NCI-H226 (cell line): ENCODE data around the gene POLDIP3.
"Not testable (repeated sequence)": the region's sequence is repeated elsewhere in the genome, so short reads cannot be mapped to it uniquely, and the experiment has no call there.

Experiments
- DNase-seq: peaks from one replicate; pipeline ENCODE4 v3.0.0-alpha.2; 2015

POLDIP3 gene

GRCh38 chr22:42553475-42554361, 61.0 kb downstream of the POLDIP3 start, which contains the start of gene SERHL2:
Gene SERHL2 (plus strand): TSS chr22:42553956. CDS start chr22:42554021, 65 bp downstream.
- DNase-seq, result peak; percentile 36

- DNase-seq, result not testable (repeated sequence)
Measured at GRCh38 chr22:42552294-42552647, 62.4 kb downstream of the POLDIP3 start.

- DNase-seq, result no peak
Measured at GRCh38 chr22:42549331-42550060, 65.2 kb downstream of the POLDIP3 start.

- no peak for DNase-seq
Measured at GRCh38 chr22:42548597-42549330, 65.9 kb downstream of the POLDIP3 start.

GRCh38 chr22:42548126-42548525, 66.6 kb downstream of the POLDIP3 start:
- DNase-seq, result not testable (repeated sequence)

GRCh38 chr22:42547562-42547961, 67.1 kb downstream of the POLDIP3 start:
- no peak for DNase-seq

GRCh38 chr22:42544686-42545085, 70.0 kb downstream of the POLDIP3 start:
- peak; percentile 61 for DNase-seq

- DNase-seq, result peak; percentile 12
Measured at GRCh38 chr22:42539236-42539771, 75.4 kb downstream of the POLDIP3 start.

- DNase-seq, result not testable (repeated sequence)
Measured at GRCh38 chr22:42537199-42537831, 77.4 kb downstream of the POLDIP3 start.

GRCh38 chr22:42536634-42537033, 78.0 kb downstream of the POLDIP3 start:
- DNase-seq, result not testable (repeated sequence)

- DNase-seq, result no peak
Measured at GRCh38 chr22:42536166-42536565, 78.5 kb downstream of the POLDIP3 start.

GRCh38 chr22:42535082-42535731, 79.5 kb downstream of the POLDIP3 start:
- DNase-seq, result not testable (repeated sequence)
